AG04449 (cell line): ENCODE results near the gene PTPRG.

Source experiments
- CTCF ChIA-PET: fragments of 350-600 bp; formaldehyde crosslinking; extraction: SDS; loops from one replicate; lab custom pipeline; 2021; ENCODE audit warnings: antibody characterized with exemption; lab: Yijun Ruan, JAX
- POLR2A ChIA-PET: fragments of 400-600, 350-600 bp; formaldehyde crosslinking; extraction: SDS; loops from one replicate; lab custom pipeline; 2020; ENCODE audit warnings: antibody characterized with exemption, inconsistent platforms; lab: Yijun Ruan, JAX
- DNase-seq: peaks from one replicate; pipeline ENCODE4 v3.0.0-alpha.2; 2010; ENCODE audit warnings: low read depth, low spot score
- H3K4me3 ChIP-seq: 2 replicates; pipeline ENCODE4 v1.5.1; 2011; ENCODE audit warnings: low read depth, mild to moderate bottlenecking, control low read depth, low read length
- TF ChIP-seq, protein P1 (sequence below): IDR thresholded peaks from one replicate; pipeline ENCODE4 v1.5.1; 2011; ENCODE audit warnings: mild to moderate bottlenecking, moderate library complexity, low read length, control low read depth, inconsistent platforms; ENCODE audit not compliant: insufficient read depth; ENCODE audit errors: missing control alignments

Gene PTPRG

DNA sequence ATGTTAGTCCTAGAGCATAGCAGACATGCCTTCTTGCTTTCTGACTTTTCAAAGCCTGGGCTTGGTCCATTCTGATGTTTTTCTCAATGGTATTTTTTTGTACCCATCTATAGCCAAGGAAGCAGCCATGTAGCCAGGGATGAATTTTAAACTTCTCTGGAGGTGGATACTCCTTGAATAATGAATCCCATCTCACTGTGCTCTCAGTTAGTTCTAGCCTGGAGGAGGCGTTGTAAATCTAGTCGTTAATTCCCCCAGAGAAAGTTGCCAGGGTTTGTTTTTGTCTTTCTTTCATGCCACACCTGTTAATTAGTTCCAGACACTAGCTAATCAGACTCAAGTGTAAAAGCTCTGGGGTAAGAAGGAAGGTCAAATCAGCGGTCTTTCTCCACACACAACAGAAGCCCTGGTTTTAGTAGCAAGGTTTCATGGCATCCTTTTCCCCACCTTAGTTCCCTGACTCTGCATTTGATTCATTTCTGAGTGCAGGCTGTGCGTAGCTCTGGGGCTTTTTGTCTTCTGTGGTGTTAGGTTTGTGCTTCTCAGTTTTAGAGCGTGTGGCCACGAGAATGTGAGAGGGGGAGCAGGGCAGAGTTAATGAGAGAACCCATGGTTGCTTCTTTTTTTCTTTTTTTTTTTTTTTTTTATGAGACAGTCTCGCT, 19.7 kb downstream of the PTPRG start:
- DNase-seq = no peak
- TF ChIP-seq, protein P1, sequence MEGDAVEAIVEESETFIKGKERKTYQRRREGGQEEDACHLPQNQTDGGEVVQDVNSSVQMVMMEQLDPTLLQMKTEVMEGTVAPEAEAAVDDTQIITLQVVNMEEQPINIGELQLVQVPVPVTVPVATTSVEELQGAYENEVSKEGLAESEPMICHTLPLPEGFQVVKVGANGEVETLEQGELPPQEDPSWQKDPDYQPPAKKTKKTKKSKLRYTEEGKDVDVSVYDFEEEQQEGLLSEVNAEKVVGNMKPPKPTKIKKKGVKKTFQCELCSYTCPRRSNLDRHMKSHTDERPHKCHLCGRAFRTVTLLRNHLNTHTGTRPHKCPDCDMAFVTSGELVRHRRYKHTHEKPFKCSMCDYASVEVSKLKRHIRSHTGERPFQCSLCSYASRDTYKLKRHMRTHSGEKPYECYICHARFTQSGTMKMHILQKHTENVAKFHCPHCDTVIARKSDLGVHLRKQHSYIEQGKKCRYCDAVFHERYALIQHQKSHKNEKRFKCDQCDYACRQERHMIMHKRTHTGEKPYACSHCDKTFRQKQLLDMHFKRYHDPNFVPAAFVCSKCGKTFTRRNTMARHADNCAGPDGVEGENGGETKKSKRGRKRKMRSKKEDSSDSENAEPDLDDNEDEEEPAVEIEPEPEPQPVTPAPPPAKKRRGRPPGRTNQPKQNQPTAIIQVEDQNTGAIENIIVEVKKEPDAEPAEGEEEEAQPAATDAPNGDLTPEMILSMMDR = no peak
- no peak overlapping the region for H3K4me3 ChIP-seq
- POLR2A ChIA-PET = no interaction called here
- CTCF ChIA-PET = no interaction called here

DNA sequence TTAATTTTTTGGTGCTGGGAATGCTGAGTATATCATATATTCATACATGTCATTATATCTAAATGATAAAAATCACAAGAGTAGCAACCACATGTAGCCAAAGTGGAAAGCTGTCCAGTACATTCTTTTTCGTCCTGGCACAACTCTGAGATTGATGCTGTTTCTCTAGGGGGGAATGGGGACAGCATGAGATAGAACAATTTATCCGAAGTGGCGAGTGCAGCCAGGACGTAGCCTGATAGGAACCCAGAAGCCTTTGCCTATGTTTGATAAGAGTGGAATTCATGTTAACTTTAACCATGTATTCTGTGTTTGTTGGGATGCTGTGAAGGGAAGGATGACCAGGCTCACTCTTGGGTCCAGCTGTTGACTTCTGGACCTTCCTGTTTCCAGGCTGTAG, 20.9 kb downstream of the PTPRG start:
- ChIA-PET POLR2A (no interaction called here), CTCF (interaction anchor here (1.3 to 1.7 kb wide), 3 partner anchors 11 to 21 kb away, joined by 3 to 5 read pairs (median 3); no protein-coding TSS in a partner anchor)
- no peak overlapping the region for H3K4me3 ChIP-seq
- no peak for DNase-seq
- TF ChIP-seq, protein P1 = no peak

DNA sequence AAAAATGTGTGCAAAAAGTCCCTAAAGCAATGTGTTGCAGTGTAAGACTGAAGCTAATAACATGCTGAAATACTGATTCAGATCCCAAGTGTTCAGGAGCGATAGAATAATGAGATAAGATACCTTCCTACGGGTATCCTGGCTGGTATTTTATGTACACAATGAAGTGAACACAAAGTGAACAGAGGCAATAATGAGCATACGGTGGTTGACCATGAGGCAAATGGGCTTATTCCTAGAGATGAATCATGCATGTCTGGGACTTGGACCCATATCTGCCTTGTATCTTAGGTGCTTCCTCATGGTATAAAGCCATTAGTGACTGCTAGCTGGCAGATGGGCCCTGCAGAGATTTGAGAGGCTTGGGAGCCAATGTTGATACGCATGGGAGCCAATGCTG, 21.5 kb downstream of the PTPRG start:
- no peak overlapping the region for H3K4me3 ChIP-seq
- POLR2A ChIA-PET = no interaction called here
- DNase-seq = no peak
- CTCF ChIA-PET = interaction anchor here (1.0 to 1.7 kb wide), 4 partner anchors 10 to 353 kb away, joined by 3 to 5 read pairs (median 4); no protein-coding TSS in a partner anchor
- TF ChIP-seq, protein P1 = no peak

DNA sequence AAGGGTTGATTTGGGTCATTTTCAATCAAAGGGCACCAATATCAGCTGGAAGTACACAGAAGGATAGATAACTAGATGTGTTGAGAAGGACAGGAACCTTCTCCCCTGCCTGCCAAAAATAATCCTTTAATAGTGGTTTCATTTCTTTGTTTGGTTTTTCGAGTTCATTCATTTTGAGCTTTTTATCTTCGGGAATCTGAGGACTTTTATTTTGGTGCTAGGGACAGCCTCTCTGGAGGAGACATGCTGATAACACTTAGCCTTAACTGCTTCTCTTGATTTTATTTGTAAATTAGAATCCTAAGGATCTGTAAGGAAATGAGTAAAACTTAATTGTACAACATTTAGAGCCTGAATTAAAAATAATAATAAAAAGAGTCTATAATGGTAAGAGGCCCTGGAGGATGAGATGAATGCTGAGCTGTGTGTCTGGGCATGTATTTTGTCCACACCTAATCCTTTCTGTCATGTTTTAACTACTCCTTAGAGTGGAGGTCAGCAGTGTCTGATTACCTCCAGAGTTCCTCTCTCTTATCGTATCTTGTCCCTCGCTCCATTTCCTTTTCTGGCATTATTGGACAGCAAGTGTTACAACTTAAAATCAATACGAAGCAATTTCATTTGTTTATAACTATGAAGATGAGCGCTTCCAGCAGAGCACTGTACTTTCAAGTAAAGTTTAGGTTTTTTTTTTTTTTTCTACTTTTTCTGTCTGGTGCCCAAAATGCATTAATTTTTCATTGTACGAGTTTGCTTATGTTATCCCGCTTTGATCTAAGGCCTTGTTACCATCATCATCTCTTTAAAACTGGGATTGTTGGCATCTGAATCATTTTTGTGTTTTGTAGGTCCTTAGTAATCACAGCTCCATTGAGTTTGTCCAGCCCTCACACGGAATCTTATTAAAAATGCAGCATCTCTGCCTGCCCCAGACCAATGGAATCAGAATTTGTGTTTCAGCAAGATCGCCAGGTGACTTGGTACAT, 22.8 kb downstream of the PTPRG start:
- TF ChIP-seq, protein P1 = no peak
- no peak overlapping the region for H3K4me3 ChIP-seq
- no peak for DNase-seq
- ChIA-PET CTCF (interaction anchor here (0.8 to 1.7 kb wide), 4 partner anchors 9 to 201 kb away, joined by 3 to 5 read pairs (median 4); no protein-coding TSS in a partner anchor), POLR2A (no interaction called here)

DNA sequence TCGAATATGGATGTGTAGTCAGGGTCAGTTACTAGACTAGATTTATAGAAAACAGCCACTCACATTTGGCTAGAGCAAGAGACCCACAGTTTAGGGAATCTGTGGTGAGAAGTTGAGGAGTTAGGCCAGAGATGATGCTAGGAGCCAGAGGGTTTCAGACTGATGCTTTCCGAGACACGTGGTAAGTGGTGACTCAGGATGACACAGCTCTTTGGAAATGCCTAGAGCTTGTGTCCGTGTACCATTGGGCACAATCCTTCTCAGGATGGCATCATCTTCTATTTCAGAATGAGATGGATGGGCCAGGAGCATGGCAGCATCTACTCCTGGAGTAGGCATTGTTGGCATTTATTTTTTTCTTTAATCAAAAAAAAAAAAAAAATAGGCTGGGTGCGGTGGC, 28.5 kb downstream of the PTPRG start:
- no peak overlapping the region for H3K4me3 ChIP-seq
- ChIA-PET POLR2A (no interaction called here), CTCF (no interaction called here)

More for the DNA sequence above, 28.5 kb downstream of the PTPRG start:
- DNase-seq = no peak
- TF ChIP-seq, protein P1 = no peak
